Stimulated activated naive B cell treated with anti-CD40 and anti-IgM and Interleukin-4, amounts not matched to agents 10 μg/mL and 1 μg/mL and 100 μg/mL, for 72 hours (primary cell): Measurements from ENCODE around the gene MYRIP.
"Not testable (repeated sequence)": the region's sequence is repeated elsewhere in the genome, so short reads cannot be mapped to it uniquely, and the experiment has no call there.

Experiments used
- ATAC-seq, 2 donors: fragments of 150-1000 bp; cut with Tn5 transposase; replicated peaks; 2 replicates each; pipeline ENCODE4 v1.10.0; 2021; ENCODE audit warnings: moderate library complexity in 1 of 2
- DNase-seq: peaks from one replicate; pipeline ENCODE4 v3.0.0; 2021
- H3K27ac Mint-ChIP-seq: one replicate; pipeline ENCODE4 v1.8.0; 2022; ENCODE audit warnings: mild to moderate bottlenecking, mixed read lengths
- H3K27me3 Mint-ChIP-seq, 2 donors: one replicate each; pipeline ENCODE4 v1.8.0; 2022; ENCODE audit warnings: mixed read lengths in 2 of 2
- H3K36me3 Mint-ChIP-seq, 2 donors: one replicate each; pipeline ENCODE4 v1.8.0; 2022; ENCODE audit warnings: mixed read lengths in 2 of 2, mild to moderate bottlenecking in 1 of 2
- H3K4me1 Mint-ChIP-seq, 2 donors: one replicate each; pipeline ENCODE4 v1.8.0; 2022; ENCODE audit warnings: mixed read lengths in 2 of 2, mild to moderate bottlenecking in 1 of 2
- H3K4me3 Mint-ChIP-seq, 2 donors: one replicate each; pipeline ENCODE4 v1.8.0; 2022; ENCODE audit warnings: mild to moderate bottlenecking in 2 of 2, mixed read lengths in 2 of 2, moderate library complexity in 1 of 2
- H3K9me3 Mint-ChIP-seq, 2 donors: one replicate each; pipeline ENCODE4 v1.8.0; 2022; ENCODE audit warnings: mixed read lengths in 2 of 2, mild to moderate bottlenecking in 1 of 2

MYRIP gene

GRCh38 chr3:39788128-39788883, 21.1 kb upstream of the MYRIP start:
- H3K27me3 Mint-ChIP-seq, result peaks cover 0 to 8% of the 10 kb centered on the region in 2 donors
- DNase-seq (no peak), ATAC-seq (no peak)
- H3K4me1 Mint-ChIP-seq, result no peaks in the 10 kb centered on the region
- H3K9me3 Mint-ChIP-seq, result peaks cover 0 to 1% of the 10 kb centered on the region in 2 donors
- H3K4me3 Mint-ChIP-seq, result no peak overlapping the region
- H3K27ac Mint-ChIP-seq, result no peak overlapping the region
- no peaks in the 10 kb centered on the region for H3K36me3 Mint-ChIP-seq

DNA sequence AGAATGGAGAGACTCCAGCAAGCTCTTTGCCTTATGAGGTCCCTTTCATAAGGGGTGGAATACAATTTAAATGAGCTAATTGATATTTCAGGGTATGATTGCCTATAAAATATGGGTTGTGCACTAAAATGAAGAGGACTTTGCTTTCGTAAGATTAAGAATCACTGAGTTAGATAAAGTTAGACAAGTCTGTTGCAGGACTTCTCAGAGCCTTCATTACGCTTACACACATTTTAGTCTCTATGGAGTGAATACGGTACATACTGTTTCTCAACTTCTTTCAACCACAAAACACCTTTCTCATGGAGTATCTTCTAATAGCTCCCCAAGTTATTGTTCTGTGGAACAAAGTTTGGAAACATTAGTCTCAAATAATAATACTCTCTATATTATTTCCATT, 17.8 kb upstream of the MYRIP start:
- Mint-ChIP-seq H3K9me3 (peaks cover 0 to 3% of the 10 kb centered on the region in 2 donors), H3K4me1 (no peaks in the 10 kb centered on the region)
- no peak for DNase-seq

GRCh38 chr3:39794880-39795279, 14.5 kb upstream of the MYRIP start:
- Mint-ChIP-seq H3K36me3 (no peaks in the 10 kb centered on the region), H3K9me3 (peaks cover 0 to 3% of the 10 kb centered on the region in 2 donors), H3K27ac (no peak overlapping the region), H3K27me3 (peaks cover 6 to 17% of the 10 kb centered on the region in 2 donors), H3K4me3 (no peak overlapping the region), H3K4me1 (no peaks in the 10 kb centered on the region)
- DNase-seq, result no peak
- no peak for ATAC-seq

More for the DNA sequence above, 17.8 kb upstream of the MYRIP start:
- H3K27me3 Mint-ChIP-seq, result peaks cover 5 to 16% of the 10 kb centered on the region in 2 donors
- ATAC-seq, result no peak
- no peak overlapping the region for H3K27ac Mint-ChIP-seq
- no peaks in the 10 kb centered on the region for H3K36me3 Mint-ChIP-seq
- H3K4me3 Mint-ChIP-seq, result no peak overlapping the region

GRCh38 chr3:39801216-39801615, 8.2 kb upstream of the MYRIP start:
- Mint-ChIP-seq H3K27me3 (peaks cover 14 to 23% of the 10 kb centered on the region in 2 donors), H3K4me1 (no peaks in the 10 kb centered on the region), H3K4me3 (no peak overlapping the region), H3K9me3 (peaks cover 6 to 7% of the 10 kb centered on the region in 2 donors), H3K36me3 (peaks cover 0 to 3% of the 10 kb centered on the region in 2 donors), H3K27ac (no peak overlapping the region)
- no peak for ATAC-seq
- DNase-seq, result no peak

DNA sequence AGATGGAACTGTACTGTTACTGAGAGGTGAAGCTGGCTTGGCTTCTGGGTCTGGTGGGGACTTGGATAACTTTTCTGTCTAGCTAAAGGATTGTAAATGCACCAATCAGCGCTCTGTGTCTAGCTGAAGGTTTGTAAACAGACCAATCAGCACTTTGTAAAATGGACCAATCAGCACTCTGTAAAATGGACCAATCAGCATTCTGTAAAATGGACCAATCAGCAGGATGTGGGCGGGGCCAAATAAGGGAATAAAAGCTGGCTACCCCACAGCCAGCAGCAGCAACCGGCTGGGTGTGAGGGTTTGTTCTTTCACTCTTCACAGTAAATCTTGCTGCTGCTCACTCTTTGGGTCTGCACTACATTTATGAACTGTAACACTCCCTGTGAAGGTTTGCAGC, 6.9 kb upstream of the MYRIP start:
- not testable (repeated sequence) for H3K4me1 Mint-ChIP-seq, H3K36me3 Mint-ChIP-seq, H3K9me3 Mint-ChIP-seq, DNase-seq, H3K27ac Mint-ChIP-seq, ATAC-seq, H3K4me3 Mint-ChIP-seq
- peaks cover 22 to 27% of the 10 kb centered on the region in 2 donors for H3K27me3 Mint-ChIP-seq

DNA sequence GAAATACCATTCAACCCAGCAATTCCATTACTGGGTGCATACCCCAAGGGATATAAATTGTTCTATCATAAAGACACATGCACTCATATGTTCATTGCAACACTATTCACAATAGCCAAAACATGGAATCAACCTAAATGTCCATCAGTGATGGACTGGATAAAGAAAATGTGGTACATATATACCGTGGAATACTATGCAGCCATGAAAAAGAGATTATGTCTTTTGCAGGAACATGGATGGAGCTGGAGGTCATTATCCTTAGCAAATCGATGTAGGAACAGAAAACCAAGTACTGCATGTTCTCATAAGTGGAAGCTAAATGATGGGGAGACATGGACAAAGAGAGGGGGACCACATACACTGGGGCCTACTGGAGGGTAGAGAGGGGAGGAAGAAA, 5.5 kb upstream of the MYRIP start:
- no peak overlapping the region for H3K27ac Mint-ChIP-seq
- H3K36me3 Mint-ChIP-seq, result peaks cover 3 to 4% of the 10 kb centered on the region in 2 donors
- H3K4me3 Mint-ChIP-seq, result no peak overlapping the region
- H3K4me1 Mint-ChIP-seq, result peaks cover 3 to 5% of the 10 kb centered on the region in 2 donors
- DNase-seq, result no peak
- peaks cover 5 to 9% of the 10 kb centered on the region in 2 donors for H3K9me3 Mint-ChIP-seq
- no peak for ATAC-seq
- H3K27me3 Mint-ChIP-seq, result peaks cover 37 to 41% of the 10 kb centered on the region in 2 donors

DNA sequence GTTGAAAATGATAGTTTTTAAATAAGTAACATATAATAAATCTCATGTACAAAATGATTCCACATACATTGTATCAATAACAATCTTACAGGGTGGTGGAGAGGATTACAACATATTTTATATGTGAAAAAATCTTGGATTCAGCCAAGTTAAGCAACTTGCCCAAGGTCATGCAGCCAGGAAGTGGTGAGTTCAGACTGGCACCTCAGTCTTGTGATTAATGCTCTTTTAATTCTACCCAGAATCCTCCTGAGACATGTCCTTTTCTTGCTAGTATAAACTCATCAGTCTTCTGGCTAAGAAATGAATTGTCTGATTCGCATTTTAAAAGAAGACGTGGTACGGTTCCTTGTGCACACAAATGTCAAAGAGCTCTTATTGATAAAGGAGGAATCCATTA, 4.5 kb upstream of the MYRIP start:
- peaks cover 5 to 11% of the 10 kb centered on the region in 2 donors for H3K4me1 Mint-ChIP-seq

GRCh38 chr3:39805650-39806049, 3.8 kb upstream of the MYRIP start:
- Mint-ChIP-seq H3K4me1 (peaks cover 12 to 18% of the 10 kb centered on the region in 2 donors), H3K9me3 (peaks cover 5 to 9% of the 10 kb centered on the region in 2 donors), H3K27me3 (peaks cover 48 to 54% of the 10 kb centered on the region in 2 donors), H3K27ac (no peak overlapping the region), H3K36me3 (peaks cover 4 to 8% of the 10 kb centered on the region in 2 donors), H3K4me3 (no peak overlapping the region)
- DNase-seq (no peak), ATAC-seq (no peak)

More for the DNA sequence above, 4.5 kb upstream of the MYRIP start:
- Mint-ChIP-seq H3K9me3 (peaks cover 5 to 9% of the 10 kb centered on the region in 2 donors), H3K27ac (no peak overlapping the region), H3K36me3 (peaks cover 4 to 6% of the 10 kb centered on the region in 2 donors), H3K27me3 (peaks cover 41 to 47% of the 10 kb centered on the region in 2 donors), H3K4me3 (no peak overlapping the region)
- no peak for ATAC-seq
- no peak for DNase-seq

- peaks cover 18 to 20% of the 10 kb centered on the region in 2 donors for H3K4me1 Mint-ChIP-seq
- H3K27ac Mint-ChIP-seq, result no peak overlapping the region
- H3K27me3 Mint-ChIP-seq, result peaks cover 60 to 66% of the 10 kb centered on the region in 2 donors
- peaks cover 4 to 8% of the 10 kb centered on the region in 2 donors for H3K36me3 Mint-ChIP-seq
- peaks cover 5 to 9% of the 10 kb centered on the region in 2 donors for H3K9me3 Mint-ChIP-seq
- DNase-seq (no peak), ATAC-seq (no peak)
- no peak overlapping the region for H3K4me3 Mint-ChIP-seq
These were observed 2.6 kb upstream of the MYRIP start for GRCh38 chr3:39806820-39807219.

DNA sequence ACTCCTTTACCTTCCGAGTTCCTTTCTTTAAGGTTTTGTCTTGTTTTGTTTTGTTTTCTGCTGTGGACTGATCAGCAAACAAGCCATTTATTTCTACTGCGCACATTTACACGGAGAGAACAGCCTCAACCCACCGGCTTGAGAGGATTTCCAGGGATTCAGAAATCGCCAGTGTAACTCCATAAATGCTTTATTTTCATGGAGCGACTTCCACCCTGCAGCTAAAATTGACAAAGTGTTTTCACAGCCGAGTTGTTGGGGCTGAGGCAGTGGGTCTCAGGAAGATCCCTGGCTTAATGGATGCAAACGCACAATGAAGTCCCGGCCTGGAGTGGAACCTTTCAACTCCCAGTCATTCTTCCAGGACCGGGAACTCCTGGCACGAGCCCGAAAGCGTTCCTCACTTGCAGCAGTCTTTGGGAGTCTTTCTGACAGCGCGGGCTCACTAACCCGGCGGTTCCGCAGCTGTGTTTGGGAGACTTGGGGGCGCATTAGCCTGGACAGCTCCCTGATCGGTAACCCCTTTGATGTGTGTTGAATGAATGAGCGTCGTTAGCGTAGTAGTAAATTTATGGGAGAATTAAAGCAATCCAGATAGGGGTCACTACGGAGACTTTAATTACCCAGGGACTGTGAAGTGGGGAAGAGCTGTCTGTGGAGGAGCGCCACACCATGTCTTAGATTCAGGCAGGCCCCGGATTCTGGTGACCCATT, 785 bp upstream of the MYRIP start:
- H3K4me3 Mint-ChIP-seq, result peak overlapping the region; percentile 51 to 72
- H3K27me3 Mint-ChIP-seq, result peaks cover 74 to 81% of the 10 kb centered on the region in 2 donors
- ATAC-seq (no peak), DNase-seq (no peak)
- peaks cover 5 to 9% of the 10 kb centered on the region in 2 donors for H3K9me3 Mint-ChIP-seq
- peak overlapping the region; percentile 71 for H3K27ac Mint-ChIP-seq
- peaks cover 4 to 8% of the 10 kb centered on the region in 2 donors for H3K36me3 Mint-ChIP-seq
- H3K4me1 Mint-ChIP-seq, result peaks cover 18 to 20% of the 10 kb centered on the region in 2 donors

DNA sequence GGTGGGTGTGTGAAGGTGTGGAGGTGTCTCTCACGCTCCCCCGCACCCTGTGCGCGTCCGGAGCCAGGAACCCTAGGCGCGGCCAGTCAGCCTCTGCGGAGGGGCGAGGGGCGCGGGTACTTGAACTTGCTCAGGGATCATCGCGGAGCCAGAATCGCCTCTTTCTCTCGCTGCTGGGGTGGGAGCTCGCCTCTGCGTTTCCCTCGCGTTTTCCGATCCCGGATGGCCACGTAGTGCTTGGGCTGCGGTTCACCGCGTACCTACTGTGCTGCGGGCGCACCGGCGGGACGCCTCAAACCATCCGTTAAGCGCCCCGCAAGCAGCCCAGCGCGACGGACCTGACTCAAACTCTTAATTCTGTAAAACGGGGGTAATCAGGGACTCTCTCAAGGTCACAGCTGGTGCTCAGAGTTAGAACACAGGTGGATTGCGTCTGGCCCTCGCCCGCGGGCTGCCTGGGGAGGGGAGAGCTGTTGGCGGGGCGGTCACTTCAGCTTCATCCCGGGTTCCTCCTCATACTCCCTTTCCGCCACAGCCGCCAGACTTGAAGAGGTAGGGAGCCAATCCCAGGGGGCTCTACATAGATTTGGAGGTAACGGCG, 686 bp downstream of the MYRIP start:
- Mint-ChIP-seq H3K36me3 (peaks cover 1 to 8% of the 10 kb centered on the region in 2 donors), H3K4me3 (peak overlapping the region; percentile 76 to 84), H3K27ac (peak overlapping the region; percentile 83), H3K4me1 (peaks cover 18 to 20% of the 10 kb centered on the region in 2 donors), H3K9me3 (peaks cover 0 to 3% of the 10 kb centered on the region in 2 donors), H3K27me3 (peaks cover 75 to 82% of the 10 kb centered on the region in 2 donors)
- ATAC-seq (peak in 1 of 2 donors; percentile 29), DNase-seq (no peak)

DNA sequence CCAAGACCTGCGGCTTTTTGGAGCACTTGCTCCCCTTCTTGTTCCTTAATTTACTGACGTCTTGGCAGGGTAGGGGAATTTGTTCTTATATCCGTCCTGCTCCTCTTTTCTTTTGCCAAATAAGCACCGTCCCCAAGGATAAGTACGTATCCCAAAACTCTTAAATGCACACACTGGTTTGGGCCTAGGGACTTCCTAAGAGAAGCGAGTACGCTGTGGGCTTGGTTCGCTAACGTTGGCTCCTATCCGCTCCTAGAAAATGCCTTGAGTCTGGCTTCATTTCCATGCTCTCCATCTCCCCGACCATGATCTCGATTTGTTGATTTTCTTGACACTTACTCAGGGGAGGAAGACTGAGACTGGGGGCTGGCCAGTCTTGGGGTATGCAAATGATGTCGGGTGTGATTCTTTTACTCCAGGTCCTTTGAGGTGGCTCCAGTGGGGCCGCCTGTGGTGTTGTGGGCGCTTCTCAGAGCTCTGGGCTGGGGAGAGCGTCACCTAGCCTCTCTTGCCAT, 1.3 kb downstream of the MYRIP start:
- DNase-seq (no peak), ATAC-seq (no peak)
- Mint-ChIP-seq H3K4me1 (peaks cover 18 to 20% of the 10 kb centered on the region in 2 donors), H3K36me3 (peaks cover 1 to 8% of the 10 kb centered on the region in 2 donors), H3K4me3 (peak overlapping the region; percentile 76 to 84), H3K9me3 (peaks cover 0 to 3% of the 10 kb centered on the region in 2 donors), H3K27ac (no peak overlapping the region), H3K27me3 (peaks cover 73 to 81% of the 10 kb centered on the region in 2 donors)

DNA sequence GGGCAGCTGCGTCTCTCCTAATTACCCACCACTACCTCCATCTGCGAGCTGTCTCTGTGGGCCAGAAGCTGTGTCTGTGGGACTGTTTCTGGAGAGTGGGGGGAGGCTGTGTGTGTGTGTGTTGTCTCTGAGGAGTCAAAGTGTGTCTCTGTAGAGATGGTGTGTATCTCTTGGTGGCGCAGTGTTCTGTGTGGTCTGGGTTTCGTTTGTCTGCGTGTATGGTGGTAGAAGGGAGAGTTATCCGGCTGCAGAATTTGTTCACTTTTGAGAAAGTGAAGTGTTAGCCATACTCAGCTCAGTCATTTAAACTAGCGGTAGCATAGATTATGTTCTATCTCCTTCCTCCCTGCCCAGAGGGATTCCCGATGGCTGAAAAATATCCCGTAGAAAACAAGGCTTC, 2.2 kb downstream of the MYRIP start:
- Mint-ChIP-seq H3K36me3 (peaks cover 1 to 8% of the 10 kb centered on the region in 2 donors), H3K27ac (no peak overlapping the region), H3K4me3 (no peak overlapping the region), H3K4me1 (peaks cover 18 to 20% of the 10 kb centered on the region in 2 donors), H3K9me3 (peaks cover 0 to 3% of the 10 kb centered on the region in 2 donors), H3K27me3 (peaks cover 66 to 76% of the 10 kb centered on the region in 2 donors)
- DNase-seq (no peak), ATAC-seq (no peak)

GRCh38 chr3:39812537-39812936, 3.1 kb downstream of the MYRIP start:
- Mint-ChIP-seq H3K36me3 (peaks cover 1 to 8% of the 10 kb centered on the region in 2 donors), H3K4me1 (peaks cover 18 to 20% of the 10 kb centered on the region in 2 donors), H3K27ac (no peak overlapping the region), H3K4me3 (no peak overlapping the region), H3K9me3 (peaks cover 0 to 3% of the 10 kb centered on the region in 2 donors), H3K27me3 (peaks cover 60 to 67% of the 10 kb centered on the region in 2 donors)
- no peak for DNase-seq
- no peak for ATAC-seq
